K562 (cell line): ENCODE measurements around the gene NME4. TPM values are rescaled to one million over a fixed set of nuclear protein-coding genes. Genes with fewer than 3 reads are reported as not detected.

ENCODE experiments used
- BHLHE40 ChIP-seq: IDR thresholded peaks from 2 replicates; pipeline ENCODE4 v1.6.1; 2011; ENCODE audit warnings: low read length, improper control_type of control experiment
- BRD9 ChIP-seq: fragments of 450-650 bp; IDR thresholded peaks from 2 replicates; pipeline ENCODE4 v1.6.1; 2018; ENCODE audit warnings: low read depth; ENCODE audit not compliant: partially characterized antibody
- HSF4 ChIP-seq: fragments of 250-450 bp; sonication (Bioruptor Pico); IDR thresholded peaks from 2 replicates; pipeline ENCODE4 v2.1.2; 2022; ENCODE audit warnings: mild to moderate bottlenecking, moderate library complexity, borderline replicate concordance
- IFI16 ChIP-seq: fragments of 250-450 bp; sonication (Bioruptor Pico); IDR thresholded peaks from 2 replicates; pipeline ENCODE4 v2.1.2; 2022; ENCODE audit warnings: mild to moderate bottlenecking, inconsistent platforms
- MAFK ChIP-seq: IDR thresholded peaks from 2 replicates; pipeline ENCODE4 v1.6.1; 2011; ENCODE audit warnings: low read length, improper control_type of control experiment
- MAZ ChIP-seq, 2 experiments: fragments of 450-650 bp in 1 of 2; sonication (generic) in 1 of 2; formaldehyde crosslinking; IDR thresholded peaks in 1 of 2; conservative IDR thresholded peaks in 1 of 2; 2 replicates each; pipeline versions ENCODE4 v1.4.0 to v1.5.0; 2020; ENCODE audit warnings: mild to moderate bottlenecking in 1 of 2, missing genetic modification reagents in 1 of 2
- MIER1 ChIP-seq: fragments of 450-650 bp; IDR thresholded peaks from 2 replicates; pipeline ENCODE4 v1.6.1; 2016; ENCODE audit warnings: antibody characterized with exemption, mild to moderate bottlenecking, low read depth
- NCOA1 ChIP-seq: fragments of 450-650 bp; IDR thresholded peaks from 2 replicates; pipeline ENCODE4 v1.6.1; 2016; ENCODE audit warnings: low read depth
- NFE2L1 ChIP-seq: fragments of 450-650 bp; IDR thresholded peaks from 2 replicates; pipeline ENCODE4 v1.6.1; 2016; ENCODE audit warnings: missing genetic modification characterization, low read depth, mild to moderate bottlenecking, missing compliant biosample characterization, moderate library complexity, borderline replicate concordance
- NFRKB ChIP-seq: fragments of 450-650 bp; IDR thresholded peaks from 2 replicates; pipeline ENCODE4 v1.6.1; 2016; ENCODE audit warnings: low read depth
- PHF8 ChIP-seq: fragments of 200-600 bp; sonication (generic); IDR thresholded peaks from 2 replicates; pipeline ENCODE4 v1.6.1; 2012; ENCODE audit warnings: mixed run types, mild to moderate bottlenecking, inconsistent platforms, low read length, moderate library complexity, borderline replicate concordance
- TBL1XR1 ChIP-seq, 2 experiments: IDR thresholded peaks; 2 replicates each; pipeline ENCODE4 v1.6.1; 2012; ENCODE audit warnings: improper control_type of control experiment in 2 of 2, low read length in 2 of 2, mild to moderate bottlenecking in 1 of 2
- ZNF347 ChIP-seq: fragments of 450-650 bp; formaldehyde crosslinking; IDR thresholded peaks from 2 replicates; pipeline ENCODE4 v1.4.0; 2020; ENCODE audit warnings: low read depth, mild to moderate bottlenecking, moderate library complexity
- polyA plus RNA-seq, 8 experiments: library from polyadenylated mRNA; depleted of rRNA in 4 of 8; stranded (reverse) in 5 of 8; unstranded in 3 of 8; fragments of >200 nt; fragmentation: Nextera tagmentation in 2 of 8; fragmentation: Illumina TruSeq in 1 of 8; extraction: Ambion mirVana in 2 of 8; extraction: Trizol in 1 of 8; gene quantifications; 2 replicates each; pipeline versions ENCODE4 v1.2.1 to v1.2.3, GENCODE V29; 2011 to 2014; ENCODE audit warnings: inconsistent platforms in 1 of 8, missing spikeins in 1 of 8
- total RNA-seq, 7 experiments: library from RNA; depleted of rRNA in 6 of 7; stranded (reverse); fragments of >200 nt in 6 of 7; fragmentation: Illumina TruSeq in 2 of 7; extraction: Trizol in 2 of 7; gene quantifications; 2 replicates each; pipeline versions ENCODE4 v1.2.1 to v1.2.3, GENCODE V29; 2011 to 2021; ENCODE audit warnings: low replicate concordance in 1 of 7
- TF ChIP-seq, protein P1 (sequence below): sonication (generic); formaldehyde crosslinking; IDR thresholded peaks from 2 replicates; pipeline ENCODE4 v1.8.0; 2022; ENCODE audit warnings: mild to moderate bottlenecking, missing genetic modification reagents, borderline replicate concordance
- TF ChIP-seq, protein P2 (sequence below): fragments of 450-650 bp; IDR thresholded peaks from 2 replicates; pipeline ENCODE4 v1.6.1; 2018; ENCODE audit warnings: mild to moderate bottlenecking, low read depth; ENCODE audit not compliant: partially characterized antibody
- TF ChIP-seq, protein P3 (sequence below): fragments of 250-450 bp; sonication (Bioruptor Pico); IDR thresholded peaks from 2 replicates; pipeline ENCODE4 v1.4.0; 2020
- TF ChIP-seq, protein P4 (sequence below): sonication (generic); formaldehyde crosslinking; IDR thresholded peaks from 2 replicates; pipeline ENCODE4 v1.8.0; 2022; ENCODE audit warnings: mild to moderate bottlenecking, low read depth, missing genetic modification reagents

The NME4 gene
- total and polyA plus RNA-seq, 9 of the 15 experiments (the other 6 are each of a cell fraction or from before 2014, with no cell fraction given): 15.4 to 264 (median 139) TPM

DNA sequence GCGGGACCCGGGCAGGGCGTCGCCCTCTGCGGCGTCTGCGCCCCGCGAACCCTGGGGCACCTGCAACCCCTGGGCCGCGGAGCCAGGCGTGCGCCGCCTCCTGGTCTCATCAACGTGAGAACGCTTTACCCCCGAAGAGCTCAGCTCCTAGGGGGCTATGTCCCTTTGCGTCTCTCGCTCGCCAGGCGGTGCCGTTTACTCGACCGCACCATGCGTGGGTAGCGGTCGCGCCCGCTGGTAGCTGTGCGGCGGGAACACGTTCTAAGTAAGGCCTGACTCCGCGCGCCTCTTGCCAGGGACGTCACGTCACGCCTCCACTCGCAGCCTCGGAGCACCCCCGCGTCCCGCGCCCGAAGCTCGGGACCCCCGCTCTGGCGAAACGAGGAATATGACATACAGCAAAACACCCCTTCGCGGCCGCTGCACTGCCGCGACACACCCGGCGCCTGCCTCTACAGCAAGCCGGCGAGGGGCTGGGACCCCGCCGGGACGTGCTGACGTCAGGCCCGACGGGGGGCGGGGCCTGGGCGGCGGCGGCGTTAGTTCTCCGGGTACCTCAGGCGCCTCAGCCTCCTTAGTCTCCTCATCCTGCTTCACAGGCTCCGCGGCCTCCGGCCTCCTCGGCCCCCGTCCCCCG lies 28.2 kb downstream of the NME4 start, which contains the start of gene RAB11FIP3 (continued):
- TF ChIP-seq, protein P1, sequence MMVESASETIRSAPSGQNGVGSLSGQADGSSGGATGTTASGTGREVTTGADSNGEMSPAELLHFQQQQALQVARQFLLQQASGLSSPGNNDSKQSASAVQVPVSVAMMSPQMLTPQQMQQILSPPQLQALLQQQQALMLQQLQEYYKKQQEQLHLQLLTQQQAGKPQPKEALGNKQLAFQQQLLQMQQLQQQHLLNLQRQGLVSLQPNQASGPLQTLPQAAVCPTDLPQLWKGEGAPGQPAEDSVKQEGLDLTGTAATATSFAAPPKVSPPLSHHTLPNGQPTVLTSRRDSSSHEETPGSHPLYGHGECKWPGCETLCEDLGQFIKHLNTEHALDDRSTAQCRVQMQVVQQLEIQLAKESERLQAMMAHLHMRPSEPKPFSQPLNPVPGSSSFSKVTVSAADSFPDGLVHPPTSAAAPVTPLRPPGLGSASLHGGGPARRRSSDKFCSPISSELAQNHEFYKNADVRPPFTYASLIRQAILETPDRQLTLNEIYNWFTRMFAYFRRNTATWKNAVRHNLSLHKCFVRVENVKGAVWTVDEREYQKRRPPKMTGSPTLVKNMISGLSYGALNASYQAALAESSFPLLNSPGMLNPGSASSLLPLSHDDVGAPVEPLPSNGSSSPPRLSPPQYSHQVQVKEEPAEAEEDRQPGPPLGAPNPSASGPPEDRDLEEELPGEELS (CRISPR knock-in tag): 0 out of 2 replicates have a peak, but pooled peaks have one; percentile 52
- TF ChIP-seq ZNF347 (CRISPR knock-in tag) (no peak), NFRKB (no peak), TBL1XR1 (IDR thresholded peaks at IDR 0.05; ENCODE audit: low read length in 2 of 2) (no peak), MAFK (no peak), MAZ (CRISPR knock-in tag; conservative IDR thresholded peaks at IDR 0.05 in 1 of 2, IDR thresholded peaks at IDR 0.05 in 1 of 2) (peak; percentile 52 to 70), BHLHE40 (peak; percentile 32; the same call in 1 of the 2 replicates), HSF4 (no peak), NFE2L1 (tag) (no peak), IFI16 (CRISPR knock-in tag) (no peak), NCOA1 (no peak), MIER1 (no peak), BRD9 (no peak), PHF8 (peak; percentile 78; the same call in 1 of the 2 replicates)
- TF ChIP-seq, protein P2, sequence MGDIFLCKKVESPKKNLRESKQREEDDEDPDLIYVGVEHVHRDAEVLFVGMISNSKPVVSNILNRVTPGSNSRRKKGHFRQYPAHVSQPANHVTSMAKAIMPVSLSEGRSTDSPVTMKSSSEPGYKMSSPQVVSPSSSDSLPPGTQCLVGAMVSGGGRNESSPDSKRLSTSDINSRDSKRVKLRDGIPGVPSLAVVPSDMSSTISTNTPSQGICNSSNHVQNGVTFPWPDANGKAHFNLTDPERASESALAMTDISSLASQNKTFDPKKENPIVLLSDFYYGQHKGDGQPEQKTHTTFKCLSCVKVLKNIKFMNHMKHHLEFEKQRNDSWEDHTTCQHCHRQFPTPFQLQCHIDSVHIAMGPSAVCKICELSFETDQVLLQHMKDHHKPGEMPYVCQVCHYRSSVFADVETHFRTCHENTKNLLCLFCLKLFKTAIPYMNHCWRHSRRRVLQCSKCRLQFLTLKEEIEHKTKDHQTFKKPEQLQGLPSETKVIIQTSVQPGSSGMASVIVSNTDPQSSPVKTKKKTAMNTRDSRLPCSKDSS: no peak
- TF ChIP-seq, protein P3, sequence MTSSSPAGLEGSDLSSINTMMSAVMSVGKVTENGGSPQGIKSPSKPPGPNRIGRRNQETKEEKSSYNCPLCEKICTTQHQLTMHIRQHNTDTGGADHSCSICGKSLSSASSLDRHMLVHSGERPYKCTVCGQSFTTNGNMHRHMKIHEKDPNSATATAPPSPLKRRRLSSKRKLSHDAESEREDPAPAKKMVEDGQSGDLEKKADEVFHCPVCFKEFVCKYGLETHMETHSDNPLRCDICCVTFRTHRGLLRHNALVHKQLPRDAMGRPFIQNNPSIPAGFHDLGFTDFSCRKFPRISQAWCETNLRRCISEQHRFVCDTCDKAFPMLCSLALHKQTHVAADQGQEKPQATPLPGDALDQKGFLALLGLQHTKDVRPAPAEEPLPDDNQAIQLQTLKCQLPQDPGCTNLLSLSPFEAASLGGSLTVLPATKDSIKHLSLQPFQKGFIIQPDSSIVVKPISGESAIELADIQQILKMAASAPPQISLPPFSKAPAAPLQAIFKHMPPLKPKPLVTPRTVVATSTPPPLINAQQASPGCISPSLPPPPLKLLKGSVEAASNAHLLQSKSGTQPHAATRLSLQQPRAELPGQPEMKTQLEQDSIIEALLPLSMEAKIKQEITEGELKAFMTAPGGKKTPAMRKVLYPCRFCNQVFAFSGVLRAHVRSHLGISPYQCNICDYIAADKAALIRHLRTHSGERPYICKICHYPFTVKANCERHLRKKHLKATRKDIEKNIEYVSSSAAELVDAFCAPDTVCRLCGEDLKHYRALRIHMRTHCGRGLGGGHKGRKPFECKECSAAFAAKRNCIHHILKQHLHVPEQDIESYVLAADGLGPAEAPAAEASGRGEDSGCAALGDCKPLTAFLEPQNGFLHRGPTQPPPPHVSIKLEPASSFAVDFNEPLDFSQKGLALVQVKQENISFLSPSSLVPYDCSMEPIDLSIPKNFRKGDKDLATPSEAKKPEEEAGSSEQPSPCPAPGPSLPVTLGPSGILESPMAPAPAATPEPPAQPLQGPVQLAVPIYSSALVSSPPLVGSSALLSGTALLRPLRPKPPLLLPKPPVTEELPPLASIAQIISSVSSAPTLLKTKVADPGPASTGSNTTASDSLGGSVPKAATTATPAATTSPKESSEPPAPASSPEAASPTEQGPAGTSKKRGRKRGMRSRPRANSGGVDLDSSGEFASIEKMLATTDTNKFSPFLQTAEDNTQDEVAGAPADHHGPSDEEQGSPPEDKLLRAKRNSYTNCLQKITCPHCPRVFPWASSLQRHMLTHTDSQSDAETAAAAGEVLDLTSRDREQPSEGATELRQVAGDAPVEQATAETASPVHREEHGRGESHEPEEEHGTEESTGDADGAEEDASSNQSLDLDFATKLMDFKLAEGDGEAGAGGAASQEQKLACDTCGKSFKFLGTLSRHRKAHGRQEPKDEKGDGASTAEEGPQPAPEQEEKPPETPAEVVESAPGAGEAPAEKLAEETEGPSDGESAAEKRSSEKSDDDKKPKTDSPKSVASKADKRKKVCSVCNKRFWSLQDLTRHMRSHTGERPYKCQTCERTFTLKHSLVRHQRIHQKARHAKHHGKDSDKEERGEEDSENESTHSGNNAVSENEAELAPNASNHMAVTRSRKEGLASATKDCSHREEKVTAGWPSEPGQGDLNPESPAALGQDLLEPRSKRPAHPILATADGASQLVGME (CRISPR knock-in tag): no peak
- TF ChIP-seq, protein P4, sequence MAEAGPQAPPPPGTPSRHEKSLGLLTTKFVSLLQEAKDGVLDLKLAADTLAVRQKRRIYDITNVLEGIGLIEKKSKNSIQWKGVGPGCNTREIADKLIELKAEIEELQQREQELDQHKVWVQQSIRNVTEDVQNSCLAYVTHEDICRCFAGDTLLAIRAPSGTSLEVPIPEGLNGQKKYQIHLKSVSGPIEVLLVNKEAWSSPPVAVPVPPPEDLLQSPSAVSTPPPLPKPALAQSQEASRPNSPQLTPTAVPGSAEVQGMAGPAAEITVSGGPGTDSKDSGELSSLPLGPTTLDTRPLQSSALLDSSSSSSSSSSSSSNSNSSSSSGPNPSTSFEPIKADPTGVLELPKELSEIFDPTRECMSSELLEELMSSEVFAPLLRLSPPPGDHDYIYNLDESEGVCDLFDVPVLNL (CRISPR knock-in tag): peak; percentile 73
